Measurements from ENCODE around the gene PANX2.

DNA sequence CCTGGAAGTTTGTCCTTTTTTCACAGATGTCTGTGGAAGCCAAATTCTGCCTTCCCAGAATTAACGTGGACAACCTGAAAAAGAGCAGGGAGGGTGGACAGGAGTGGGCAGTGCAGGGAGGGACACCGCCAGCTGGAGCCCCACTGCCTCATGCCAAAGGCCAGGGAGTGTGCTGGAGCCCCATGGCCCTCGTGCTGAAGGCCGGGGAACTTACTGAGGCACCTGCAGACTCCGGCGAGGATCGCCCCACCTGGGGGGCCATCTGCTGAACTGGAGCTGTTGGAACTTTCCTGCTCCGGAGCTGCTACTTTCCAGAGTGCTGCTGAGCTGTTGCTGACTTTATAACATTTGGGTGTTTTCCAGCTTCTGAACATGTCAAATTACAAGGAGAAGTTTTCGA is 45.5 kb upstream of the PANX2 start:
- TF ChIP-seq, protein P1, sequence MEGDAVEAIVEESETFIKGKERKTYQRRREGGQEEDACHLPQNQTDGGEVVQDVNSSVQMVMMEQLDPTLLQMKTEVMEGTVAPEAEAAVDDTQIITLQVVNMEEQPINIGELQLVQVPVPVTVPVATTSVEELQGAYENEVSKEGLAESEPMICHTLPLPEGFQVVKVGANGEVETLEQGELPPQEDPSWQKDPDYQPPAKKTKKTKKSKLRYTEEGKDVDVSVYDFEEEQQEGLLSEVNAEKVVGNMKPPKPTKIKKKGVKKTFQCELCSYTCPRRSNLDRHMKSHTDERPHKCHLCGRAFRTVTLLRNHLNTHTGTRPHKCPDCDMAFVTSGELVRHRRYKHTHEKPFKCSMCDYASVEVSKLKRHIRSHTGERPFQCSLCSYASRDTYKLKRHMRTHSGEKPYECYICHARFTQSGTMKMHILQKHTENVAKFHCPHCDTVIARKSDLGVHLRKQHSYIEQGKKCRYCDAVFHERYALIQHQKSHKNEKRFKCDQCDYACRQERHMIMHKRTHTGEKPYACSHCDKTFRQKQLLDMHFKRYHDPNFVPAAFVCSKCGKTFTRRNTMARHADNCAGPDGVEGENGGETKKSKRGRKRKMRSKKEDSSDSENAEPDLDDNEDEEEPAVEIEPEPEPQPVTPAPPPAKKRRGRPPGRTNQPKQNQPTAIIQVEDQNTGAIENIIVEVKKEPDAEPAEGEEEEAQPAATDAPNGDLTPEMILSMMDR (conservative IDR thresholded peaks at IDR 0.05; ENCODE audit: low read depth, low read length) = no peak
- TF ChIP-seq POLR2A (IDR thresholded peaks at IDR 0.05; ENCODE audit: low read depth, low read length) (no peak), MAFK (IDR thresholded peaks at IDR 0.05; ENCODE audit: low read depth, low read length) (no peak), CEBPB (IDR thresholded peaks at IDR 0.05; ENCODE audit: low read depth, low read length) (no peak), RCOR1 (IDR thresholded peaks at IDR 0.05; ENCODE audit: insufficient replicate concordance, low read length) (no peak), RFX5 (IDR thresholded peaks at IDR 0.05; ENCODE audit: low read depth, low read length) (no peak), RAD21 (IDR thresholded peaks at IDR 0.05; ENCODE audit: low read length) (no peak)

Measured in IMR-90 (cell line).